Astrocyte (in vitro differentiated cells and primary cell): ENCODE data around the gene DDR1.

ENCODE experiments used
- EZH2 ChIP-seq: IDR thresholded peaks from 2 replicates; pipeline ENCODE4 v1.6.1; 2012; ENCODE audit warnings: mild to moderate bottlenecking, low read length, inconsistent platforms; ENCODE audit not compliant: insufficient read depth
- TF ChIP-seq, protein P1 (sequence below): IDR thresholded peaks from 2 replicates; pipeline ENCODE4 v1.5.1; 2011; ENCODE audit warnings: low read depth, mild to moderate bottlenecking, inconsistent platforms, low read length, moderate library complexity; ENCODE audit not compliant: insufficient read depth

- no peak for TF ChIP-seq EZH2
- TF ChIP-seq, protein P1, sequence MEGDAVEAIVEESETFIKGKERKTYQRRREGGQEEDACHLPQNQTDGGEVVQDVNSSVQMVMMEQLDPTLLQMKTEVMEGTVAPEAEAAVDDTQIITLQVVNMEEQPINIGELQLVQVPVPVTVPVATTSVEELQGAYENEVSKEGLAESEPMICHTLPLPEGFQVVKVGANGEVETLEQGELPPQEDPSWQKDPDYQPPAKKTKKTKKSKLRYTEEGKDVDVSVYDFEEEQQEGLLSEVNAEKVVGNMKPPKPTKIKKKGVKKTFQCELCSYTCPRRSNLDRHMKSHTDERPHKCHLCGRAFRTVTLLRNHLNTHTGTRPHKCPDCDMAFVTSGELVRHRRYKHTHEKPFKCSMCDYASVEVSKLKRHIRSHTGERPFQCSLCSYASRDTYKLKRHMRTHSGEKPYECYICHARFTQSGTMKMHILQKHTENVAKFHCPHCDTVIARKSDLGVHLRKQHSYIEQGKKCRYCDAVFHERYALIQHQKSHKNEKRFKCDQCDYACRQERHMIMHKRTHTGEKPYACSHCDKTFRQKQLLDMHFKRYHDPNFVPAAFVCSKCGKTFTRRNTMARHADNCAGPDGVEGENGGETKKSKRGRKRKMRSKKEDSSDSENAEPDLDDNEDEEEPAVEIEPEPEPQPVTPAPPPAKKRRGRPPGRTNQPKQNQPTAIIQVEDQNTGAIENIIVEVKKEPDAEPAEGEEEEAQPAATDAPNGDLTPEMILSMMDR: no peak
Observed at GRCh38 chr6:30849903-30850651, 34.2 kb upstream of the DDR1 start.
